HG03103 (cell line): ENCODE data around the gene LSM14A.

Source experiments
- ATAC-seq: cut with Tn5 transposase; IDR thresholded peaks from one replicate; pipeline ENCODE4 v1.9.1; 2021; ENCODE audit warnings: low read depth; ENCODE audit not compliant: unreplicated experiment

LSM14A gene

DNA sequence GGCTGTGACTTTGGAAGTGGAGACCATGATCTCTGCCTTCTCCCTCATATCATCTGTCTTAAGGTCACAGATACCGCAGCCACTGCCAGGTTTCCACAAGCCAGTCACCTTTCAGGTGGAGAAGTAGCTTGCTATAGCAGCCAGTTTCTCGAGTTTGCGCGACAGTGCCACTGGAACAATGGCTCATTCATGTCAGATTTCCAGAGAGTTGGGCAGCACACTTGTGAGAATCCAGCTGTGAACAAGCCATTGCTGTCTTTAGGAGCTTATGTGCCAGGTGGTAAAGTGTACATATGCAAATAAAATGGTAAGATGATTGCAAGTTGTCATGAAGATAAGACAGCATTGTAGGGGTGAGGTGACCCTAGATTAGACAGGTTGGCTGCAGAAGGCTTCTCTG, 104.3 kb downstream of the LSM14A start:
- ATAC-seq = no peak

DNA sequence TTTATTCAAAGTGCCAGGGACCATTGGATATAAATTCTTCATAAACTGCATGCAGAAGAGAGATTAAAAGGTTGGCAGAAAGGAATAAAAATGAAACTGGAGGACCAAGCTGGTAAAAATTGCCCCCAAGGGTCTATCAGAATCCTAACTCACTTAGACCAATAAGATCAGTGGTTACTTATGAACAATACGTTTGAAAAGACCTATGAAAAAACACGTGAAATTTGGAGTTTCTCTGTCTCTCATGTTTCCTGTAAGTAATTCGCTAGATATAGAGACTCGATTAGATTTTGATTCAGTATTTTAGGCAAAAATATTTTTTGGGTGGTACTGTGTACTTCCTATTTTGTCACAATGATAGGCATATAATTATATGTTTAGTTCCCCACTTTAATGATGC, 104.9 kb downstream of the LSM14A start:
- no peak for ATAC-seq

DNA sequence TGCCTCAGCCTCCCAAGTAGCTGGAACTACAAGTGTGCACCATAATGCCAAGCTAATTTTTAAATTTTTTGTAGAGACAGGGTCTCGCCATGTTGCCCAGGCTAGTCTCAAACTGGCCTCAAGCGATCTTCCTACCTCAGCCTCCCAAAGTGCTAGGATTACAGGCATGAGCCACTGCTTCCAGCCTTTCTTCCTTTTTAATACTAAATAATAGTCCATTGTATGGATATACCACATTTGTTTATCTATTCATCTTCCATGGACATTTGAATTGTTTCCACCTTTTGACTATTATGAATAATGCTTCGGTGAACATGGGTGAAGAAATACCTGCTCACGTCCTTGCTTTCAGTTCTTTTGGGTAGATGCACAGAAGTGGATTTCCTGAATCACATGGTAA, 106.5 kb downstream of the LSM14A start:
- ATAC-seq = no peak
